ENCODE measurements around the gene NXNL1. TPM values are rescaled to one million over a fixed set of nuclear protein-coding genes. Genes with fewer than 3 reads are reported as not detected.

Gene NXNL1
- total and polyA plus RNA-seq, 2 of the 13 experiments (the other 11 are each of a cell fraction or from before 2014, with no cell fraction given): not detected

GRCh38 chr19:17419621-17420474, 40.9 kb downstream of the NXNL1 start, which contains the start of gene MVB12A (continued):
- TF ChIP-seq PRDM10 (CRISPR knock-in tag; IDR thresholded peaks at IDR 0.05; ENCODE audit: low read depth) (no peak), ZNF746 (CRISPR knock-in tag; IDR thresholded peaks at IDR 0.05) (no peak), KMT2B (CRISPR knock-in tag; IDR thresholded peaks at IDR 0.05) (peak; percentile 76), TBP (CRISPR knock-in tag; IDR thresholded peaks at IDR 0.05) (no peak), ZFP41 (CRISPR knock-in tag; IDR thresholded peaks at IDR 0.05; ENCODE audit: borderline replicate concordance) (0 out of 2 replicates have a peak, but pooled peaks have one; percentile 54), MYPOP (CRISPR knock-in tag; IDR thresholded peaks at IDR 0.05) (no peak), ZNF883 (CRISPR knock-in tag; IDR thresholded peaks at IDR 0.05; ENCODE audit: not compliant biosample characterization) (peak; percentile 21), ZNF20 (CRISPR knock-in tag; IDR thresholded peaks at IDR 0.05) (no peak), DR1 (CRISPR knock-in tag; IDR thresholded peaks at IDR 0.05) (no peak), SOX5 (CRISPR knock-in tag; IDR thresholded peaks at IDR 0.05; ENCODE audit: borderline replicate concordance) (peak; percentile 59; the same call in 1 of the 2 replicates), ZNF777 (CRISPR knock-in tag; IDR thresholded peaks at IDR 0.05) (peak; percentile 100), ZNF562 (CRISPR knock-in tag; IDR thresholded peaks at IDR 0.05; ENCODE audit: borderline replicate concordance) (no peak), FOXJ3 (CRISPR knock-in tag; IDR thresholded peaks at IDR 0.05; ENCODE audit: borderline replicate concordance) (0 out of 2 replicates have a peak, but pooled peaks have one; percentile 42), ZNF335 (CRISPR knock-in tag; IDR thresholded peaks at IDR 0.05) (0 out of 2 replicates have a peak, but pooled peaks have one; percentile 61), MLX (CRISPR knock-in tag; IDR thresholded peaks at IDR 0.05) (peak; percentile 42; the same call in 1 of the 2 replicates), NR2F2 (IDR thresholded peaks at IDR 0.05; ENCODE audit: borderline replicate concordance, low read depth) (no peak), GATAD2A (CRISPR knock-in tag; IDR thresholded peaks at IDR 0.05) (peak; percentile 66), MBD4 (IDR thresholded peaks at IDR 0.05; ENCODE audit: borderline replicate concordance, low read length) (no peak), ZMAT3 (CRISPR knock-in tag; conservative IDR thresholded peaks at IDR 0.05) (0 out of 2 replicates have a peak, but pooled peaks have one; percentile 20), NCOR1 (IDR thresholded peaks at IDR 0.05; ENCODE audit: borderline replicate concordance, low read length) (0 out of 2 replicates have a peak, but pooled peaks have one; percentile 2)
- TF ChIP-seq, protein P1, sequence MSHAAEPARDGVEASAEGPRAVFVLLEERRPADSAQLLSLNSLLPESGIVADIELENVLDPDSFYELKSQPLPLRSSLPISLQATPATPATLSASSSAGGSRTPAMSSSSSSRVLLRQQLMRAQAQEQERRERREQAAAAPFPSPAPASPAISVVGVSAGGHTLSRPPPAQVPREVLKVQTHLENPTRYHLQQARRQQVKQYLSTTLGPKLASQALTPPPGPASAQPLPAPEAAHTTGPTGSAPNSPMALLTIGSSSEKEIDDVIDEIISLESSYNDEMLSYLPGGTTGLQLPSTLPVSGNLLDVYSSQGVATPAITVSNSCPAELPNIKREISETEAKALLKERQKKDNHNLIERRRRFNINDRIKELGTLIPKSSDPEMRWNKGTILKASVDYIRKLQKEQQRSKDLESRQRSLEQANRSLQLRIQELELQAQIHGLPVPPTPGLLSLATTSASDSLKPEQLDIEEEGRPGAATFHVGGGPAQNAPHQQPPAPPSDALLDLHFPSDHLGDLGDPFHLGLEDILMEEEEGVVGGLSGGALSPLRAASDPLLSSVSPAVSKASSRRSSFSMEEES (CRISPR knock-in tag; IDR thresholded peaks at IDR 0.05): peak; percentile 63; the same call in 1 of the 2 replicates

All from HepG2 (cell line).